HCT116 (cell line): ENCODE results near the gene PTN. TPM values are rescaled to one million over a fixed set of nuclear protein-coding genes. Genes with fewer than 3 reads are reported as not detected.

Experiments used
- ATAC-seq: fragments of 200-7000 bp; cut with Tn5 transposase; 2 replicates; pipeline ENCODE4 v1.9.1; 2020; ENCODE audit warnings: mild to moderate bottlenecking, moderate library complexity
- BruUV-seq: library from RNA; stranded (reverse); fragments of 400-500 nt; replicated peaks from 2 replicates; lab custom pipeline; 2021; lab: Mats Ljungman, UMichigan
- CTCF ChIA-PET: fragments of 300-600 bp; sonication (Branson Sonifier 250); formaldehyde crosslinking; loops from one replicate; lab custom pipeline; 2021; ENCODE audit warnings: antibody characterized with exemption; lab: Charles Lee
- POLR2A ChIA-PET: fragments of 300-600, 350-600 bp; sonication (Branson Sonifier 250); formaldehyde crosslinking; loops from one replicate; lab custom pipeline; 2021; ENCODE audit warnings: antibody characterized with exemption; lab: Charles Lee
- RAD21 ChIA-PET, 2 experiments: fragments of 300-600 bp; sonication (Branson Sonifier 250); formaldehyde crosslinking; loops; one replicate each; lab custom pipeline; 2023; ENCODE audit warnings: low total read pairs in 2 of 2; ENCODE audit not compliant: uncharacterized antibody in 2 of 2, unreplicated experiment in 2 of 2, low non-redundant PET in 1 of 2; lab: Charles Lee
- DNase-seq: peaks from one replicate; pipeline ENCODE4 v3.0.0-alpha.2; 2010; ENCODE audit warnings: low read depth, low spot score
- H2AFZ ChIP-seq: fragments of 200-600 bp; shearing (Covaris generic), sonication (generic); 2 replicates; pipeline ENCODE4 v1.6.1; 2017; ENCODE audit warnings: low read depth, mixed run types, mixed read lengths, antibody characterized with exemption, low read length; ENCODE audit not compliant: poor library complexity, severe bottlenecking
- H3K27ac ChIP-seq: 2 replicates; pipeline ENCODE4 v1.5.1; 2012; ENCODE audit warnings: low read depth, low read length
- H3K27me3 ChIP-seq: fragments of 200-600 bp; sonication (generic); 2 replicates; pipeline ENCODE4 v1.6.1; 2016; ENCODE audit warnings: mixed run types, low read length, mixed read lengths; ENCODE audit not compliant: insufficient read depth
- H3K36me3 ChIP-seq, 2 experiments: fragments of 200-500 bp in 1 of 2; fragments of 200-600 bp in 1 of 2; sonication (Bioruptor generic) in 1 of 2; sonication (generic) in 1 of 2; 2 replicates each; pipeline versions ENCODE4 v1.5.1 to v1.6.1; 2014 to 2016; ENCODE audit warnings: low read length in 2 of 2, inconsistent platforms in 1 of 2, mixed read lengths in 1 of 2, mixed run types in 1 of 2; ENCODE audit not compliant: insufficient read depth in 2 of 2, control insufficient read depth in 1 of 2
- H3K4me1 ChIP-seq, 2 experiments: fragments of 200-600 bp in 1 of 2; sonication (generic) in 1 of 2; 2 replicates each; pipeline versions ENCODE4 v1.5.1 to v1.6.1; 2012 to 2017; ENCODE audit warnings: low read length in 2 of 2, inconsistent platforms in 1 of 2, mild to moderate bottlenecking in 1 of 2, mixed read lengths in 1 of 2, mixed run types in 1 of 2, moderate library complexity in 1 of 2; ENCODE audit not compliant: insufficient read depth in 2 of 2, control insufficient read depth in 1 of 2
- H3K4me2 ChIP-seq: fragments of 200-600 bp; sonication (generic); 2 replicates; pipeline ENCODE4 v1.6.1; 2017; ENCODE audit warnings: mixed run types, low read length, mixed read lengths
- H3K4me3 ChIP-seq, 2 experiments: fragments of 200-600 bp in 1 of 2; sonication (generic) in 1 of 2; replicated peaks in 1 of 2; 2 replicates each; pipeline ENCODE4 v1.5.1; 2011 to 2016; ENCODE audit warnings: low read length in 2 of 2, control low read depth in 1 of 2, low read depth in 1 of 2, mild to moderate bottlenecking in 1 of 2, mixed read lengths in 1 of 2, mixed run types in 1 of 2
- H3K79me2 ChIP-seq: fragments of 200-600 bp; sonication (generic); 2 replicates; pipeline ENCODE4 v1.6.1; 2017; ENCODE audit warnings: mild to moderate bottlenecking, mixed run types, low read length, moderate library complexity, mixed read lengths; ENCODE audit not compliant: insufficient read depth
- H3K9ac ChIP-seq: fragments of 200-600 bp; sonication (generic); 2 replicates; pipeline ENCODE4 v1.6.1; 2016; ENCODE audit warnings: low read length, mixed read lengths
- H3K9me2 ChIP-seq: fragments of 200-600 bp; sonication (generic), shearing (Covaris generic); 2 replicates; pipeline ENCODE4 v1.6.1; 2017; ENCODE audit warnings: mixed run types, mild to moderate bottlenecking, moderate library complexity; ENCODE audit not compliant: insufficient read depth
- H3K9me3 ChIP-seq, 2 experiments: fragments of 200-500 bp in 1 of 2; fragments of 200-600 bp in 1 of 2; sonication (Bioruptor generic) in 1 of 2; sonication (generic) in 1 of 2; 2 replicates each; pipeline ENCODE4 v1.6.1; 2014 to 2017; ENCODE audit warnings: low read length in 2 of 2, mixed read lengths in 2 of 2, inconsistent platforms in 1 of 2, low read depth in 1 of 2, mild to moderate bottlenecking in 1 of 2, mixed run types in 1 of 2, moderate library complexity in 1 of 2; ENCODE audit not compliant: control insufficient read depth in 1 of 2, insufficient read depth in 1 of 2
- H4K20me1 ChIP-seq: fragments of 200-600 bp; sonication (generic), shearing (Covaris generic); 2 replicates; pipeline ENCODE4 v1.6.1; 2017; ENCODE audit warnings: mixed run types, mild to moderate bottlenecking, moderate library complexity; ENCODE audit not compliant: insufficient read depth
- CBX3 ChIP-seq: IDR thresholded peaks from 2 replicates; pipeline ENCODE4 v1.6.1; 2012; ENCODE audit warnings: low read depth
- CEBPB ChIP-seq: IDR thresholded peaks from 2 replicates; pipeline ENCODE4 v1.6.1; 2012; ENCODE audit warnings: low read depth
- EGR1 ChIP-seq: IDR thresholded peaks from 2 replicates; pipeline ENCODE4 v1.6.1; 2012; ENCODE audit warnings: low read depth
- ELF1 ChIP-seq: IDR thresholded peaks from 2 replicates; pipeline ENCODE4 v1.6.1; 2012; ENCODE audit warnings: low read depth, borderline replicate concordance
- EZH2 ChIP-seq: fragments of 200-600 bp; sonication (generic); IDR thresholded peaks from 2 replicates; pipeline ENCODE4 v1.6.1; 2017; ENCODE audit warnings: antibody characterized with exemption, mixed run types
- EZH2phosphoT487 ChIP-seq: fragments of 200-600 bp; IDR thresholded peaks from 2 replicates; pipeline ENCODE4 v1.6.1; 2018; ENCODE audit warnings: antibody characterized with exemption, borderline replicate concordance
- FOSL1 ChIP-seq: IDR thresholded peaks from 2 replicates; pipeline ENCODE4 v1.6.1; 2012; ENCODE audit warnings: low read depth
- POLR2A ChIP-seq: IDR thresholded peaks from 2 replicates; pipeline ENCODE4 v1.7.0; 2011; ENCODE audit warnings: borderline replicate concordance; ENCODE audit not compliant: insufficient read depth, insufficient read length; ENCODE audit errors: extremely low read depth
- POLR2AphosphoS5 ChIP-seq: IDR thresholded peaks from 2 replicates; pipeline ENCODE4 v1.6.1; 2011; ENCODE audit warnings: mild to moderate bottlenecking, low read depth, low read length, moderate library complexity
- RAD21 ChIP-seq: IDR thresholded peaks from 2 replicates; pipeline ENCODE4 v1.6.1; 2012; ENCODE audit warnings: low read depth, mild to moderate bottlenecking
- SP1 ChIP-seq: IDR thresholded peaks from 2 replicates; pipeline ENCODE4 v1.6.1; 2012; ENCODE audit warnings: low read depth
- SRF ChIP-seq: IDR thresholded peaks from 2 replicates; pipeline ENCODE4 v1.6.1; 2012; ENCODE audit warnings: low read depth
- TCF7L2 ChIP-seq: IDR thresholded peaks from 2 replicates; pipeline ENCODE4 v1.7.0; 2011; ENCODE audit warnings: borderline replicate concordance, inconsistent platforms; ENCODE audit not compliant: insufficient read depth, insufficient read length; ENCODE audit errors: extremely low read depth
- YY1 ChIP-seq: IDR thresholded peaks from 2 replicates; pipeline ENCODE4 v1.6.1; 2011; ENCODE audit warnings: low read length, low read depth, moderate library complexity, mild to moderate bottlenecking; ENCODE audit not compliant: insufficient replicate concordance; ENCODE audit errors: extremely low read depth
- ZFX ChIP-seq: fragments of 450-650 bp; IDR thresholded peaks from 2 replicates; pipeline ENCODE4 v1.6.1; 2017
- ZNF274 ChIP-seq: fragments of 200-500 bp; sonication (Bioruptor generic); IDR thresholded peaks from 2 replicates; pipeline ENCODE4 v1.6.1; 2014; ENCODE audit warnings: mild to moderate bottlenecking, low read depth, low read length, inconsistent platforms
- intact Hi-C: fragments of 100-400 bp; cut with micrococcal nuclease; formaldehyde crosslinking; loops from 2 replicates; pipeline ENCODE4 v1.10.0; 2022
- total RNA-seq: library from RNA; stranded (reverse); gene quantifications from one replicate; pipeline ENCODE4 v1.2.1, GENCODE V29; 2021; ENCODE audit not compliant: unreplicated experiment
- TF ChIP-seq, protein P1 (sequence below): IDR thresholded peaks from 2 replicates; pipeline ENCODE4 v1.6.1; 2012

The PTN gene
- total RNA-seq, 1 experiment from 2014 or later: not detected

DNA sequence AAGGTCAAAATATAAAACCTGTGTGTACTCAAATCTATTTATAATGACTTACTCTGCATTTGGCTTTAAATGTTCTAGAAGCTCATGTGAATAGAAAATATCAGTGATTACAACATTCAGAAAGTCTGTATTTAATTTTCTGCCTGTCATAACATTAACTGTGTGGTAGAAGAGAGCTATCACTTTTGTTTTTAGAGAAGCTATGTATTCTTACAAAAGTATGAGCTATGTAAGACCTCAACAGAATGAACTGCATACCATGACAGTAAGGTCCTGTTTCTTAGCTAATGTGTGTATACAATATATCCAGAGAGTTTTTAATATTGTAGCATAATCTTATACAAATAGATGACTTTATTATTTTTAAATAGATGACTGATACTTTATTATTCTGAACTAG, 61.5 kb downstream of the PTN start (continued):
- TF ChIP-seq FOSL1 (no peak), POLR2A (no peak)

- Histone ChIP-seq H3K4me1 (no peaks in the 10 kb centered on the region), H3K9ac (no peak overlapping the region), H3K9me3 (peaks cover 0 to 3% of the 10 kb centered on the region in 2 experiments; a peak in 1 of 4 replicates), H3K4me3 (no peak overlapping the region), H3K36me3 (no peaks in the 10 kb centered on the region), H2AFZ (no peak overlapping the region), H4K20me1 (no peaks in the 10 kb centered on the region), H3K27me3 (no peaks in the 10 kb centered on the region), H3K27ac (no peak overlapping the region), H3K79me2 (no peaks in the 10 kb centered on the region), H3K9me2 (no peaks in the 10 kb centered on the region), H3K4me2 (no peak overlapping the region)
- ChIA-PET CTCF (no interaction called here), POLR2A (no interaction called here), RAD21 (no interaction called here)
- intact Hi-C loops: no loop called here
- DNase-seq (no peak), ATAC-seq (no peak)
- no TSS peak for BruUV-seq
- TF ChIP-seq POLR2AphosphoS5: no peak
- TF ChIP-seq POLR2A: no peak
- TF ChIP-seq CEBPB: no peak
- no peak for TF ChIP-seq EGR1
- no peak for TF ChIP-seq SRF
- TF ChIP-seq CBX3: no peak
- no peak for TF ChIP-seq YY1
- no peak for TF ChIP-seq SP1
- TF ChIP-seq RAD21: no peak
- no peak for TF ChIP-seq ZFX
- no peak for TF ChIP-seq EZH2
- TF ChIP-seq, protein P1, sequence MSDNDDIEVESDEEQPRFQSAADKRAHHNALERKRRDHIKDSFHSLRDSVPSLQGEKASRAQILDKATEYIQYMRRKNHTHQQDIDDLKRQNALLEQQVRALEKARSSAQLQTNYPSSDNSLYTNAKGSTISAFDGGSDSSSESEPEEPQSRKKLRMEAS: no peak
- TF ChIP-seq EZH2phosphoT487: no peak
- TF ChIP-seq TCF7L2: no peak
- TF ChIP-seq FOSL1: no peak
- no peak for TF ChIP-seq ELF1
- TF ChIP-seq ZNF274: no peak
Measured at GRCh38 chr7:137276189-137276588, 67.3 kb downstream of the PTN start.
